Stimulated activated CD8-positive, alpha-beta memory T cell treated with anti-CD3 and anti-CD28 coated beads, Interleukin-15, amount 100 ng/mL, for 4 hours (primary cell): ENCODE data around the gene TRIM25.
"Not testable (repeated sequence)": the region's sequence is repeated elsewhere in the genome, so short reads cannot be mapped to it uniquely, and the experiment has no call there.

ENCODE experiments used
- DNase-seq, 2 donors: peaks; one replicate each; pipeline ENCODE4 v3.0.0-alpha.2; 2020; ENCODE audit warnings: low read depth in 2 of 2

Gene TRIM25, protein sequence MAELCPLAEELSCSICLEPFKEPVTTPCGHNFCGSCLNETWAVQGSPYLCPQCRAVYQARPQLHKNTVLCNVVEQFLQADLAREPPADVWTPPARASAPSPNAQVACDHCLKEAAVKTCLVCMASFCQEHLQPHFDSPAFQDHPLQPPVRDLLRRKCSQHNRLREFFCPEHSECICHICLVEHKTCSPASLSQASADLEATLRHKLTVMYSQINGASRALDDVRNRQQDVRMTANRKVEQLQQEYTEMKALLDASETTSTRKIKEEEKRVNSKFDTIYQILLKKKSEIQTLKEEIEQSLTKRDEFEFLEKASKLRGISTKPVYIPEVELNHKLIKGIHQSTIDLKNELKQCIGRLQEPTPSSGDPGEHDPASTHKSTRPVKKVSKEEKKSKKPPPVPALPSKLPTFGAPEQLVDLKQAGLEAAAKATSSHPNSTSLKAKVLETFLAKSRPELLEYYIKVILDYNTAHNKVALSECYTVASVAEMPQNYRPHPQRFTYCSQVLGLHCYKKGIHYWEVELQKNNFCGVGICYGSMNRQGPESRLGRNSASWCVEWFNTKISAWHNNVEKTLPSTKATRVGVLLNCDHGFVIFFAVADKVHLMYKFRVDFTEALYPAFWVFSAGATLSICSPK

DNA sequence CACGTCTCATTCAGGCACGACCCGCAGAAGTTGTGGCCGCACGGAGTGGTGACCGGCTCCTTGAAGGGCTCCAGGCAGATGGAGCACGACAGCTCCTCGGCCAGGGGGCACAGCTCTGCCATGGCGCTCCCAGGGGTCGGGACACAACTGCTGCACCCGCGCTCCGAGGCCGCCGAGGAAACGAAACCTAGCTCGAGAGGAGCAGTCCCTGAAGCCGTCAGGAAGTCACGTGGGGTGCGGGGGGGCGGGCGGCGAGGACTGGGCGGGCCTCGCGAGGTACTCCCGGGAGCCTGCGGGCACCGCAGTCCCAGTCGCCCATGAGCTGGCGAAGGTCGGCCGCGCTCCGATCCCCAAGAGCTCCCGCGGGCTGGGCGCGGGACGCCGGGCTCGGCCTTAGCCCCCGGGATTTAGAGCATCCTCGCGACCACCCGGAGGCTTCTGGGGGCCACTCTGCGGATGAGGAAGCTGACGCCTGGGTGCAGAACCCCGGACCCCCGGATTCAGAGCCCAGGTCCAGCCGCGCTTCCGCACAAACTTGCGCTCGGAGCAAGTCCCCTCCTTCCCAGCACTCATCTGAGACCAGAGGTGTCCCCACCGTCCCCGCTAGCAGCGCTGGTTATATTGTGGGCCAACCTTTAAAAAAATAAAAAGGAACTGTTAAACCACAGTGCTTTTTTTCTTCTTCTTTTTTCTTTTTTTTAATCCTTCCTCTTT is at the start of gene TRIM25:
TSS of gene TRIM25 (minus strand) at position 183 of the 714 bp plus-strand sequence. CDS start at position 122, 61 bp downstream.
- peak; percentile 75 to 84 for DNase-seq

DNA sequence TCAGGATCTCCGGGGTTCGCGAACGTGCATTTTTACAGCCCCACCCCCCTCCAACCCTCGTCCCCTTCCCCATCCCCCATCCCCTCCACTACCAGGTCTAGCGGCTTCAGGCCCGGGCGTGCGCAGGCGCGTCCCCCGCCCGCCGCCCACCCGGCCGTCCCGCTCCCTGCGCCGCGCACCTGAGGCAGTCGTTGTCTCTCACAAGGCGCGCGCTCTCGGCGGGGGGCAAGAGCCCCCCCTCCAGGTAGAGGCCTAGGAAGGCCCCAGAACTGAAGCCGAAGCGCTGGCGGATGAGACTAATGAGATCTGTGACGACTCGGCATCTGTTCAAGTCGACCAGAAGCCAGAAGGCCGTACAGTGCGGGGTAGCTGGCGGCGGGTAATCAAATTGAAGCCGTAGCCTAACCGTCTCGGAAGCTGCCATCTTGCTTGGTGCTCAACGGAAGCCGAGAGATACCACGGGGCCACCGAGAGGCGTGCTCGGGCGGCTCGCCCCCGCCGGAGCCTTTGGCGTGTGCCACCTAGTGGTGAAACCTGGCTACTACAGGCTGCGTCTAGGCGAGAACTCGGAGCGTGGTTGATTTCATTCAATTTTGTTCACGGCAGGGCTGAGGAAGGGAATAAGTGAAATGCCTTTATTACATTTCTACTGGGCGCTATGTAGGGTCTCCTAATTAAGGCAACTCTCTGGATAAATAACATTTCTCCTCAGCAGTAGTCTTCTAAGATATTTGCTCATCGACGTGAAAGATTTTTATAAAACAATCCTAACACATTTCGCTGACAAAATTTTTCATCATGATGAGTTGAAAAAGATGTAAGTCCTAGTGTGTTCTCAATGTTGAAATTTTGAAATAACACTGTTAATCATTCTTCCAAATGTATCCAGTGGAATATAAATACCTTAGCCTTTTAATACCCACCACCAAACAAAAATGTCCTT is 47.0 kb upstream of the TRIM25 start, which contains the start of gene COIL:
TSS of gene COIL (minus strand) at position 455 of the 943 bp plus-strand sequence. CDS start at position 424, 31 bp downstream.
- peak; percentile 76 to 84 for DNase-seq

DNA sequence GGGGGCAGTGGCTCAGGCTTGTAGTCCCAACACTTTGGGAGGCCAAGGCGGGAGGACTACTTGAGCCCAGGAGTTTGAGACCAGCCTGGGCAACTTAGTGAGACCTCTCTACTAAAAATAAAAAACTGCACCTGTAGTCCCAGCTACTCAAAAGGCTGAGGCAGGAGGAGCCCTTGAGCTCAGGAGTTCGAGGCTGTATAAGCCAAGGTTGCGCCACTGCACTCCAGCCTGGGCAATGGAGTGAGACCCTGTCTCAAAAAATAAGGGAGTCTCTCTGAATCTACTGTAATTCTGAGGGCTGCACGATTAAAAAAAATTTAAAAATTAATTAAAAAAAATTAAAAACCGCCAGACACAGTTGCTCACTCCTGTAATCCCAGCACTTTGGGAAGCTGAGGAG is 43.1 kb upstream of the TRIM25 start:
- no peak for DNase-seq

DNA sequence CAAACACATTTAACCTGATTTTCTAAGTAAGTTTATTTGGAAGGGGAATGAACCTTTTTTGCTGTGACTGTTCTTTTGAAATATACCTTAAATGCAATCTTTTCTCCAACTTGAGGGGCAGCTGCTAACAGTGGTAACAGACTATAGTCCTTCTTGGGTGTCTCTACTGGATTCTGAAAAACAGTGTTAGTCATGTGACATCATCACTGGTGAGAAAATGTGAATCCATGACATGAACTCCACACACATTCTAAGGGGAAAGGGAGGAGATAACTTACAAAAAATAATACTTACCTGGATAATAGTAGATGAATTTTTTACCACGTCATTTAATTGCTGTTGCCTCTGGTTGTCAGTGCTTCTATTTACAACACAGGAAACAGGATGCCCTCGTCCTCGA is 35.7 kb upstream of the TRIM25 start:
- DNase-seq = no peak

DNA sequence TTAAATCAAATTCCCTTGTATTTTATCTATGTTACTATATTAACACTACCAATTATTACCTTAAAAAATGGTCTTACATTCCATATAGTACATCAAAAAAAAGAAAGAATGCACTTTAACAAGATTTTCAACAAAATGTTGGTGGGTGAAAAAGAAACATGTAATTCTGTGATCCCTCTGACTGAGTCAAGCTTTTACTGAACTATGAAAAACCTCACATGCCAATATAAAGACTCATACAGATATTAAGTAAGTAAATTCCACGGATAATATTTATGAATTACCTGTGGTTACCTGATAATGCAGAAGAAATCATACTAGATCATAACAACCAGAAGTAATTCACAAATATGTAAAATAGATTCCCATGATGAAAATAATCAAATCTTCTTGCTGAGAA is 34.6 kb upstream of the TRIM25 start:
- DNase-seq = no peak

DNA sequence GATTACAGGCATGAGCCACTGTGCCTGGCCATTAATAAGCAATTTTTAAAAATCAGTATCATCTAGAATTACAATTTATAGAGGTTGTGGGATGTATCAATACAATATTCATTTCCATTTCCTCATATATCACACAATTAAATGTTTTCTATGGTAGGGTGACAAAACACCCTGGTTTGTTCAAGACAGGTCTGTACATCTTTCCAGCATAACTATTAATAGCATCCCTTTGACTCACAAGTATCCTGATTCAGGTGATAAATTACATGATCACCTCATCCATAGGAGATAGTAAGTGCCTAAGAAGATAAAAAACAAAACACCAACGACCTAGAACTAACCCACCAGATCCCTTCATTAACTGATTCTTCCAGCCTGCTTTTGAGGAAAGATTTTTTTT is 33.9 kb upstream of the TRIM25 start:
- DNase-seq = no peak

DNA sequence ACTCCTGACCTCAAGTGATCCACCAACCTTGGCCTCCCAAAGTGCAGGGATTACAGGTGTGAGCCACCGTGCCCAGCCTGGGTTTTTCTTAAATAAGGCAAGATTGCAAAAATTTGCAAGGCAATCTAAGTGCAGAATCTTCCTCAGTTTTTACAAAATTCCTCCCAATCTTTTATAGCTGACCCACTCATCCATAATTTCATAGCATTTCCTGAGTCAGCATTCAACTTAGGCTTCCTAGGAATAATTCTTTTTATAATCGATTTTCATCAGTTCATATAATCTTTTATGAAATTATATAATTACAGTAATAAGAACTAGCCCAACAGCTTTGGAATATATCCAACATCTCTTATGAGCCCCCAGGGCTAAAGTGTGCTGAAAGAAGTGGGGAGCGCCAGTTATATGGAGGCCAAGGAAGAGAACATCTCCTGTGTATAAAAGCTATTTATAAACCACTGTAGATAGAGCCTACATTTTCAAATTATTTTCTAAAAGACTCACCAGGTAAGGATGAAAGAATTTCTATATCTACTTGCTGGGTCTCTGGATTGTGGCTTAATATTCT is 32.2 kb upstream of the TRIM25 start:
- no peak for DNase-seq

DNA sequence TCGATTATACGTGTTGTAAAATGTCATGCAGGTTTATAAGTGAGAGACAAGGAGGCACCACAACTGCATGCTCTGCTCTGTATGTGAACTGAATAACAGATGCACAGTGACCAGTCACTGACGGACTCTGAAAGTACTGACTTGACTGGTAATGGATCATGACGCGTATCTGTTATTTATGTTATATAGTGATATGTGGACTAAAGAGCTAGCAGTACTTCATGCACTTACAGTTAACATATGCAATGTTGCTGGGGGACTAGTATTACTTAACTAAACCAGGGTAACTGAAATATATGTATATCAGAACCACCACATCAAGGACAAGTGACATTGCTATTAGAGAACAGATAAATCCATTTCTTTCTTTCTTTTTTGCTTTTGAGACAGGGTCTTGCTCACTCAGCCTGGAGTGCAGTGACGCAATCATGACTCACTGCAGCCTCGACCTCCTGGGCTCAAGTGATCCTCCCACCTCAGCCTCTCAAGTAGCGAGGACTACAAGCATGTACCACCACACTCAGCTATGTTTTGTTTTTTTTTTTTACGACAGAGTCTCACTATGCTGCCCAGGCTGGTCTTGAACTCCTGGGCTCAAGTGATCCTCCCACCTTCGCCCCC is 29.8 kb upstream of the TRIM25 start:
- no peak for DNase-seq

DNA sequence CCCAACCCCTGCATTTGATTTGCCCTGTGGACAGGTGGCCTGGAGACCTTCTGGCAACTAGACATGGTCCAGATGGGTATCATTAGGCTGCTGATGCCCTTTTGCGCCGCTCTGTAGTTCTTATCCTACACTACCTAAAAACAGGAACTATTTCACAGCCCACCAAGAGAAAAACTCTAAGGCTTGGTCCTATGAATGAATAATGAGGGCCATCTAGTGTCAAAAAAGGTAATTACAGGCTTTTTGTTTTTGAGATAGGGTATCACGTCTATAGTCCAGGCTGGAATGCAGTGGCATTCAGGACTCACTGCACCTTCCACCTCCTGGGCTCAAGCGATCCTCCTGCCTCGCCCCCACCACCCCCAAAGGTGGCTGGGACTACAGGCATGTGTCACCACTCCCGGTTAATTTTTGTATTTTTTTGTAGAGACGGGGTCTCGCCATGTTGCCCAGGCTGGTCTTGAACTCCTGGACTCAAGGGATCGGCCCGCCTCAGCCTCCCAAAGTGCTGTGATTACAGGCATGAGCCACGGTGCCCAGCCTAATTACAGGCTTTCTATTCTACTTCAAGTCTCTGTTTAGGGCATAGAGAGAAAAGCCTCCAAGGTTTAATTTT is 26.1 kb upstream of the TRIM25 start:
- DNase-seq = no peak

DNA sequence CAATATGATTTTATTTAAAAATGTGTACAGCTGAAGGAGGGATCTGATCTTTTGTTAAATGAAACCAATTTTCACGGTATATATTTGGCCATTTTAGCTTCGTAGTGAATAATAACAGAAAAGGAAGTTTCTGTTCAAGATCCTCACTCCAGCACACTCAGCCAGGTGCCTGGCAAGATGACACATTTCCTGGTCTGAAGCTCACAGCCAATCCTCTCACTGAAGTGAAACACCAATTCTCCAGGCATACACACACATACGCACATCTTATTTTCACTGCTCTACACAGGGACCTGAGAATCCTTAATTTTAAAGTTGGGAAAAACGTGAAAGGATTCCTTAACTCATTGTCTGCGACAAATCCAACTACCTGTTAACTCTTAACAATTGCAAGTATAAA is 24.4 kb upstream of the TRIM25 start:
- not testable (repeated sequence) for DNase-seq

DNA sequence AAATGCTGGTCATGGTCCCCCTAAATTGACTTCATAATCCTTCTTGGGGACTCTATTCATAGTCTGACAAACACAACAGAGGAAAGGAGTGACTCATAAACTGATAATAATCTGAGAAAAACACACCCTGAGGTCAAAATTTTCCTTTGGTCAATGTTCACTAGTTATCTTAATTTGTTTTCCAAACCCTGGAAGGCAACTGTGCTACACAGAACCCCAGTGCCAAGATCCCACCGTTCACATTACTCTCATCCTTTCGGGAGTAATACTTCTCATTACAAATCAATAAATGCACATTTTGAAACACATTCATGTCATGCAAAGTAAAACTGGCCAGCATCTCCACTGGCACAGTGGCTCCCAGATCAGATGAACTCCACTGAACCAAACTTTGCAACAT is 23.8 kb upstream of the TRIM25 start:
- DNase-seq = no peak

DNA sequence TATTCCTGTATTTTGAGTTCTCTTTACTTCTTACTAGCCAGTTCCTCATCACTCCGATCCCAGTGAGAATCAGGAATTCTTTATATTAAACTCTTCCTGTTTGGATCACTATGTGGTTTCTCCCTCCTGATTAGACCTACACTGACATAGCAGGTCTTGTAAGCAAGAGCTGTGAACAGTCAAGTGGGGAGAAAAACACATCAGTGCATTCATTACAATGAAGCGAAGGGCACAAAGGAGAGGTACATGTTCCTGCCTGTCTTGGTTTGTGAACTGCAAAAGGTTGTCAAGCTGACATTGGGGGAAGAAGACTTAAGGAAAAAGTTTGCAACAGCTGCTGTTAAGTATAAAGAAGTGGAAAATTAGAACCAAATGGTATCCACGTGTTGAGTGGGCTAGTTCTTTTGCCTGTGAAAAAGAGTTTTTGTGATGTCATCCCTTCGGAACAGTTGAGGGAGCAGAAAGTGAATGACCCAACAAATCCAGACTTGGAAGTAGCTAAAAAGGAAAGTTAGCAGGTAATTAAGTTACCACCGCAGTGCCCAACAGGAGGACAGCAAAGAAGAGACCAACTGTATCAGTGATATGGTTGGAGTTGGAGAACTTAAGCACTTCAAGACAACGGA is 23.0 kb upstream of the TRIM25 start:
- no peak for DNase-seq

DNA sequence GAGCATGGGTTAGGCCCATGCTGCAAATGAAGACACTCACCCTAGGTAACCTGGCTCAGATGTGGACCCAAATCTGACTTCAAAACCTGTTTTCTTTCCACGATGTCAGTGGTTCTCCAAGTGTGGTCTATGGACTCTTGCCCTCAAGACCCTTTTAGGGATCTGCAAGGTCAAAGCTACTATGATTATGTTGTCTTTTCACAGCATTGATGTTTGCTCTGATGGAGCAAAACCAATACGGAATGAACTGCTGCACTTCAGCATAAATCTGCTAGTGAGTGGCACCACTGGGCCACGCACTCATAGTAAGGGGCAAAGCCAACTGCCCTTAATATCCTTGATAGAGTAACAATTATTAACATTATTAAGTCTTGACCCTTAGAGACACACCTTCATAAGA is 21.6 kb upstream of the TRIM25 start:
- no peak for DNase-seq

DNA sequence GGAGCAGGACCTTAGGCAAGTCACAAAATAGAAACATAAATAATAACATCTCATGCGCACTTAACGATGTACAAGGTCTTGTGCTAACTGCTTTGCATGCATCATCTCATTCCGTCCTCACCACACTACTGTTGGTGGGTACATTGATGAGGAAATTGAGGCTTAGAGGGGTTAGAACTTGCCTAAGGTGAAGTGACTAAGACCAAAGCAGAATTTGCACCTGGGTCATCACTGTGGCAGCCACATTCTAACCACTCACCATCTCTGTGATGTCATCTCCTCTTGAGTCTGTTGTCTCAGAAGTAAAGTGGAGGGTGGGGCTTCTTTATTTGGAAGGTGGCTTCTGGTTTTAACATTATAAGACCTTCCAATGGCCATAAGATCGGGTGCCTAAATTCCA is 20.4 kb upstream of the TRIM25 start:
- DNase-seq = no peak

DNA sequence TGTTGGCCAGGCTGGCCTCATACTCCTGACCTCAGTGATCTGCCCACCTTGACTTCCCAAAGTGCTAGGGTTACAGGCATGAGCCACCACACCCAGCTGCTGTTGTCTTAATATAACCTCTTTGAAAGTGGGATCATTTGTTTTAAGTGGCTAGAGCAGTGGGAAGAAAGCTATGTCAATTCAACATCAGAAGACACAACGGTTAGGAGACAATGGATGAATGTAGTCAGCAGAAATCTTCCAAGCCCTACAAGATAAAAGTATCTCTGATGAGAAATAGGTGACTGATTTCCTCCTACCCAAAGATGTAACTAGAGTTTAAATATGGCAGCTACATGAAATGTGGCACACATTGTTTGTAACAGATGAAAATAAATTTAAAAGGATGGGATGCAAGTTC is 20.0 kb upstream of the TRIM25 start:
- DNase-seq = no peak

DNA sequence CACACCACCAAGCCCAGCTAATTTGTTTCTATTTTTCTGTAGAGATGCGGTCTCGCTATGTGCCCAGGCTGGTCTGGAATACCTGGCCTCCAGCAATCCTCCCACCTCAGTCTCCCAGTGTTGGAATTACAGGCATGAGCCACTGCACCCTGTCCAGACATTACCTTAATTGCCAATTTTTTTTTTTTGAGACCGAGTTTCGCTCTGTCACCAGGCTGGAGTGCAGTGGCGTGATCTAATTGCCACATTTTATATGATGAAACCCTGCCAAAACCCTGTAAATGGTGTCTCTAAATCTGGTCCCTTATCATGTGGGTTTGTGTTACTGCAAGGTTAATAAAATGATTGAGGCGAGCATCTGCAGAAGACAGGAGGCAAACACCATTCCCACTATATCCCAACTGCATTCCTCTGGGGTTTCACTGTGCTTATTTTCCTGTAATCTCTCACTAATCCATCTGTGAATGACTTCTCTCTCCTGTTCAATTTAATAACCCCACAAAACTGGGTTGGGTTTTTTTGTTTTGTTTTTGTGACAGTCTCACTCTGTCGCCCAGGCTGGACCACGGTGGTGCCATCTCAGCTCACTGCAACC is 19.4 kb upstream of the TRIM25 start:
- no peak for DNase-seq

DNA sequence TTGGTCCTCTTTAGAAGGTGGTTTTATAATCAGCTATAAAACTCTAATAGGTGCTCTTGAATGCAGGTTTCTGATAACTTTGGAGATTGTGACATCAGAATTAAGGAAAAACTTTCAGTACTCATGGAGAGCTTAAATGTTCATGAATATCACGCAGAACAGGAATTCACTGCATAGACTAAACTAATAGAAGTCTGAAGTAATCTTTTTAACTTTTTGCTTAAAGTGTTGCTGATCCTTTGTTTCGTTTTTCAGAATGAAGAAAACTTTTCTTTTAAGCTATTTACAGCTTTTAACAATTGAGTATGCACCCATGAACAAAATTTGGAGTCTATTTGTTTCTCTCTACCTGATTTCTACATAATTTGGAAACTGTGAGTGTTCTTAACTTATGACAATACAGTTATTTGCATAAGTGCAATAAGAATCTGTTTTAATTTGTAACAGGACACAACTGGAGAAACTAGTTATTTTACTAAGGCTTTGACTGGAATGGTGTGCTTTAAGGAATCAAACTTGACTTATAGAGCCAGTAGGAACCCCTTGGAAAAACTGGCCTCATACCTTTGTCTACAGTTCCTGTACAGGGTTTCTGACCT is 17.0 kb upstream of the TRIM25 start:
- no peak for DNase-seq

DNA sequence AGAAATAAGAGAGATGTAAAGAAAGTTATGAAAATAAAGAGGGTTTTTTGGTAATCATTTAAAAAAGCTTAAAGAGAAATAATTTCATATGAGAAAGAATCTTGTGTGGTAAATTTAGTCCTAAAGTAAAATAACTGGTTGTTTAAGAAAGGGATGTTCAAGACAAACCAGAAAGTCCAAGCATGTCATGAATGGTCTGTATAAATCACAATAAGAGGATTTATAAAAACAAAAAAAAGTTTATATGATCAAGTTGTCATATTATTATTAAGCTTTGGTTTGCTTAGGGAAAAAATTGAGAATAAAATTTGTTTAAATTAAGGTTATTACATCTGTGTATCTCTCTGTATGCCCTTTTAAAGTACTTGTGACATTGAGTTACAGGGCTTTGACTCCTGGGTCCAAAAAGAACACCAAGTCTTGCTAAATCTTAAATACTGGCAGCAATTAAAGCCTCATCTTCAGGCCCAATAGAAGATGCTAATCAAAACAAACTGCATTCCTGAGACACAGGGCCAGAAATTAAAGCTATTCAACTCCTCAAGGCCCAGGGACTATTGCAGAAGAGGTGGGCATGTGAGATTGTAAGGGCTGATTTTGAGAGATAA is 15.6 kb upstream of the TRIM25 start:
- no peak for DNase-seq

DNA sequence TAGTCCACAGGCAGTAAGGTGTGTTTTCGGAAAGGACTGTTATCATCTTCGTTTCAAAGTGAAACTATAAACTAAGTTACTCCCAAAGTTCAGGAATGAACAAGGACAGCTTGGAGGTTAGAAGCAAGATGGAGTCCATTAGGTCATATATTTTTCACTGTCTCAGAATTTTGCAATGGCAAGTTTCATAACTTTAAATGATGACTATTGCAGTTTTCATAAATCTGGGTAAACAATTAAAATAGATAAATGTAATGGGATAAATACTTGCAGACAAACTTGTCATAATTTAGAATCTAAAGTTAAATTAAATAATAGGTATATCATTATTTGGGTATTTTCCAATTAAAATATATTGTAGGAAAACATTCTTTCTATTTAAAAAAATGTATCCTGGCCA is 14.7 kb upstream of the TRIM25 start:
- no peak for DNase-seq
